HPDE6-E6E7 (cell line): ENCODE data around the gene KCNAB1.
"Not testable (repeated sequence)": the region's sequence is repeated elsewhere in the genome, so short reads cannot be mapped to it uniquely, and the experiment has no call there.

Experiments used
- DNase-seq: peaks from one replicate; pipeline ENCODE4 v3.0.0; 2011; ENCODE audit warnings: missing footprints; ENCODE audit errors: extremely low spot score

Gene KCNAB1

GRCh38 chr3:156176048-156176447 is 55.7 kb downstream of the KCNAB1 start:
- no peak for DNase-seq

- no peak for DNase-seq
Observed at GRCh38 chr3:156176629-156177210, 56.3 kb downstream of the KCNAB1 start.

- DNase-seq: no peak
Observed at GRCh38 chr3:156180077-156180476, 59.7 kb downstream of the KCNAB1 start.

- peak; percentile 70 for DNase-seq
Observed at GRCh38 chr3:156181509-156181908, 61.1 kb downstream of the KCNAB1 start.

- DNase-seq: no peak
Observed at GRCh38 chr3:156183396-156183795, 63.0 kb downstream of the KCNAB1 start.

- no peak for DNase-seq
Observed at GRCh38 chr3:156184156-156184555, 63.8 kb downstream of the KCNAB1 start.

GRCh38 chr3:156187146-156187769 is 66.9 kb downstream of the KCNAB1 start:
- DNase-seq: peak; percentile 14

GRCh38 chr3:156188757-156189156 is 68.4 kb downstream of the KCNAB1 start:
- DNase-seq: no peak

GRCh38 chr3:156189927-156190326 is 69.5 kb downstream of the KCNAB1 start:
- DNase-seq: no peak

GRCh38 chr3:156194945-156195344 is 74.6 kb downstream of the KCNAB1 start:
- not testable (repeated sequence) for DNase-seq

- not testable (repeated sequence) for DNase-seq
Observed at GRCh38 chr3:156197152-156197551, 76.8 kb downstream of the KCNAB1 start.

GRCh38 chr3:156201411-156202405 is 81.3 kb downstream of the KCNAB1 start:
- DNase-seq: no peak

GRCh38 chr3:156206157-156206556 is 85.8 kb downstream of the KCNAB1 start:
- no peak for DNase-seq

GRCh38 chr3:156207802-156208685 is 87.7 kb downstream of the KCNAB1 start:
- DNase-seq: no peak

GRCh38 chr3:156209631-156210335 is 89.4 kb downstream of the KCNAB1 start:
- no peak for DNase-seq

GRCh38 chr3:156211583-156211982 is 91.2 kb downstream of the KCNAB1 start:
- peak; percentile 80 for DNase-seq

- DNase-seq: no peak
Observed at GRCh38 chr3:156214676-156215075, 94.3 kb downstream of the KCNAB1 start.

- no peak for DNase-seq
Observed at GRCh38 chr3:156215751-156216150, 95.4 kb downstream of the KCNAB1 start.

- no peak for DNase-seq
Observed at GRCh38 chr3:156216216-156216615, 95.8 kb downstream of the KCNAB1 start.

- DNase-seq: no peak
Observed at GRCh38 chr3:156216852-156217251, 96.5 kb downstream of the KCNAB1 start.
